HG02763 (cell line): ENCODE results near the gene STXBP5L.
"Not testable (repeated sequence)": the region's sequence is repeated elsewhere in the genome, so short reads cannot be mapped to it uniquely, and the experiment has no call there.

Experiments
- ATAC-seq: cut with Tn5 transposase; IDR thresholded peaks from one replicate; pipeline ENCODE4 v1.9.1; 2021; ENCODE audit warnings: mild to moderate bottlenecking, moderate library complexity; ENCODE audit not compliant: unreplicated experiment

The STXBP5L gene

GRCh38 chr3:120988994-120989393 is 81.0 kb downstream of the STXBP5L start:
- ATAC-seq: no peak

- ATAC-seq: no peak
Measured at GRCh38 chr3:121018917-121019321, 110.9 kb downstream of the STXBP5L start.

- ATAC-seq: no peak
Measured at GRCh38 chr3:121063628-121064027, 155.6 kb downstream of the STXBP5L start.

- no peak for ATAC-seq
Measured at GRCh38 chr3:121064121-121064520, 156.1 kb downstream of the STXBP5L start.

- no peak for ATAC-seq
Measured at GRCh38 chr3:121072133-121072532, 164.1 kb downstream of the STXBP5L start.

- ATAC-seq: no peak
Measured at GRCh38 chr3:121073011-121073410, 165.0 kb downstream of the STXBP5L start.

GRCh38 chr3:121075191-121075590 is 167.2 kb downstream of the STXBP5L start:
- ATAC-seq: no peak

GRCh38 chr3:121078378-121079101 is 170.5 kb downstream of the STXBP5L start:
- not testable (repeated sequence) for ATAC-seq

GRCh38 chr3:121096953-121097352 is 188.9 kb downstream of the STXBP5L start:
- ATAC-seq: no peak

GRCh38 chr3:121111086-121111485 is 203.1 kb downstream of the STXBP5L start:
- ATAC-seq: not testable (repeated sequence)

- ATAC-seq: no peak
Measured at GRCh38 chr3:121111914-121112612, 204.1 kb downstream of the STXBP5L start.

- no peak for ATAC-seq
Measured at GRCh38 chr3:121126033-121126706, 218.2 kb downstream of the STXBP5L start.

GRCh38 chr3:121126707-121127035 is 218.7 kb downstream of the STXBP5L start:
- ATAC-seq: no peak

- no peak for ATAC-seq
Measured at GRCh38 chr3:121152573-121152972, 244.6 kb downstream of the STXBP5L start.

GRCh38 chr3:121153851-121154250 is 245.8 kb downstream of the STXBP5L start:
- no peak for ATAC-seq

- no peak for ATAC-seq
Measured at GRCh38 chr3:121155028-121155427, 247.0 kb downstream of the STXBP5L start.

GRCh38 chr3:121165397-121165837 is 257.4 kb downstream of the STXBP5L start:
- ATAC-seq: no peak

GRCh38 chr3:121167374-121168139 is 259.6 kb downstream of the STXBP5L start:
- ATAC-seq: no peak

- ATAC-seq: no peak
Measured at GRCh38 chr3:121175083-121175482, 267.1 kb downstream of the STXBP5L start.

GRCh38 chr3:121190626-121191025 is 282.6 kb downstream of the STXBP5L start:
- not testable (repeated sequence) for ATAC-seq

- ATAC-seq: no peak
Measured at GRCh38 chr3:121202573-121202972, 294.6 kb downstream of the STXBP5L start.
